ENCODE results near the gene YWHAB. TPM values are rescaled to one million over a fixed set of nuclear protein-coding genes. Genes with fewer than 3 reads are reported as not detected.

YWHAB gene
- total RNA-seq, 2 experiments from 2014 or later: 228 to 235 TPM

- Mint-ChIP-seq H3K4me3 (no peak overlapping the region), H3K36me3 (ENCODE audit: low read depth) (peaks cover 47% of the 10 kb centered on the region), H3K4me1 (ENCODE audit: low read depth) (peaks cover 25% of the 10 kb centered on the region), H3K27me3 (ENCODE audit: low read depth) (no peaks in the 10 kb centered on the region), H3K9me3 (ENCODE audit: insufficient read depth) (no peaks in the 10 kb centered on the region), H3K27ac (no peak overlapping the region)
- DNase-seq (no peak), ATAC-seq (no peak)
- ChIA-PET CTCF (interaction anchor here (1.0 kb wide), 1 partner anchor 42 kb away, joined by 4 read pairs; no protein-coding TSS in a partner anchor), POLR2A (interaction anchor here (0.8 kb wide), 1 partner anchor 90 kb away, joined by 3 read pairs; no protein-coding TSS in a partner anchor)
These were observed 31.9 kb downstream of the YWHAB start for GRCh38 chr20:44917399-44917798.

DNA sequence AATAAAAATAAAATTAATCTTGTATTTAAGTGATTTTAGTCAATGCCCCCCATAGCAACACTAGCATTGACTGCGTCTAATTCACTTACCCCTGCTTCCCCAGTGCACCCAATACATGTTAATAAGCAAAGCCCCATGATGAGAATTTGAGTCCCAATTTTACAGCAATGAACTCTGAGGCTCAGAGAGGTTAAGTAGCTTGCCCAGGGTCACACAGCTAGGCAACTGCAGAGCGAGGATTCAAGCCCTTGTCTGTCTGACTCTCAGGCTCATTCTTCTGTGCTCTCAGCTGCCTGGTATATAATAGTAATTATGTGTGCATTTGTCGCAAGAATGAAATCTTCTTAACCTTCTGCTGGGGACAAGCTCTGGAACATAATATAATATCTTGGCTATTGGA is 32.8 kb downstream of the YWHAB start:
- no peaks in the 10 kb centered on the region for H3K9me3 Mint-ChIP-seq (ENCODE audit: insufficient read depth)
- no peak overlapping the region for H3K4me3 Mint-ChIP-seq
- peaks cover 45% of the 10 kb centered on the region for H3K36me3 Mint-ChIP-seq (ENCODE audit: low read depth)
- H3K4me1 Mint-ChIP-seq (ENCODE audit: low read depth): peaks cover 18% of the 10 kb centered on the region
- DNase-seq (no peak), ATAC-seq (no peak)
- ChIA-PET POLR2A (no interaction called here), CTCF (no interaction called here)
- H3K27ac Mint-ChIP-seq: no peak overlapping the region
- no peaks in the 10 kb centered on the region for H3K27me3 Mint-ChIP-seq (ENCODE audit: low read depth)

GRCh38 chr20:44918761-44919160 is 33.3 kb downstream of the YWHAB start:
- Mint-ChIP-seq H3K27ac (no peak overlapping the region), H3K36me3 (ENCODE audit: low read depth) (peaks cover 42% of the 10 kb centered on the region), H3K27me3 (ENCODE audit: low read depth) (no peaks in the 10 kb centered on the region), H3K4me3 (no peak overlapping the region), H3K9me3 (ENCODE audit: insufficient read depth) (no peaks in the 10 kb centered on the region), H3K4me1 (ENCODE audit: low read depth) (peaks cover 14% of the 10 kb centered on the region)
- DNase-seq (no peak), ATAC-seq (no peak)
- CTCF ChIA-PET: no interaction called here
- POLR2A ChIA-PET: no interaction called here

DNA sequence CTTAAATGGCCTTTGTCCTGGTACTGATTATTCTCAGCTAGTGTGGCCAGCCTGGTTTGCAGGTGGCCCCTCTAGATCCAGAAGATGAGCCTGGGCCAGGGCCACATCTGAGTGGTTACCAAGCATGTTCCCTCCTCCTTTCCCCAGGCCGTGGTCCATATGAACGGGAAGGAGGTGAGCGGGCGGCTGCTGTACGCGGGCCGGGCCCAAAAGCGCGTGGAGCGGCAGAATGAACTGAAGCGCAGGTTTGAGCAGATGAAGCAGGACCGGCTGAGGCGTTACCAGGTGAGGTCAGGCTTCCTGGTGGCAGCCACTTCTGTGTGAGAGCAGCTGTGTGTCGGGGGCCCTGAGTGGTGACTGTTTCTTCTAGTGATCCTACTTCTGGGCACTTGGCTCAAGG is 35.9 kb downstream of the YWHAB start:
- Mint-ChIP-seq H3K4me3 (no peak overlapping the region), H3K36me3 (ENCODE audit: low read depth) (peaks cover 37% of the 10 kb centered on the region), H3K27ac (no peak overlapping the region), H3K9me3 (ENCODE audit: insufficient read depth) (no peaks in the 10 kb centered on the region), H3K27me3 (ENCODE audit: low read depth) (no peaks in the 10 kb centered on the region), H3K4me1 (ENCODE audit: low read depth) (peaks cover 3% of the 10 kb centered on the region)
- ATAC-seq (no peak), DNase-seq (no peak)
- ChIA-PET CTCF (no interaction called here), POLR2A (no interaction called here)

- Mint-ChIP-seq H3K4me3 (no peak overlapping the region), H3K4me1 (ENCODE audit: low read depth) (peaks cover 3% of the 10 kb centered on the region), H3K9me3 (ENCODE audit: insufficient read depth) (no peaks in the 10 kb centered on the region), H3K27ac (no peak overlapping the region), H3K27me3 (ENCODE audit: low read depth) (no peaks in the 10 kb centered on the region), H3K36me3 (ENCODE audit: low read depth) (peaks cover 32% of the 10 kb centered on the region)
- DNase-seq (no peak), ATAC-seq (no peak)
- POLR2A ChIA-PET: no interaction called here
- CTCF ChIA-PET: no interaction called here
These were observed 39.0 kb downstream of the YWHAB start for GRCh38 chr20:44924541-44924940.

GRCh38 chr20:44928595-44928994 is 43.1 kb downstream of the YWHAB start:
- H3K4me1 Mint-ChIP-seq (ENCODE audit: low read depth): peaks cover 3% of the 10 kb centered on the region
- ChIA-PET POLR2A (no interaction called here), CTCF (no interaction called here)
- H3K36me3 Mint-ChIP-seq (ENCODE audit: low read depth): peaks cover 32% of the 10 kb centered on the region
- no peaks in the 10 kb centered on the region for H3K27me3 Mint-ChIP-seq (ENCODE audit: low read depth)
- no peak overlapping the region for H3K27ac Mint-ChIP-seq
- no peaks in the 10 kb centered on the region for H3K9me3 Mint-ChIP-seq (ENCODE audit: insufficient read depth)
- H3K4me3 Mint-ChIP-seq: no peak overlapping the region
- no peak for ATAC-seq
- no peak for DNase-seq

GRCh38 chr20:44930517-44931168 is 45.1 kb downstream of the YWHAB start:
- Mint-ChIP-seq H3K9me3 (ENCODE audit: insufficient read depth) (no peaks in the 10 kb centered on the region), H3K27me3 (ENCODE audit: low read depth) (no peaks in the 10 kb centered on the region), H3K4me1 (ENCODE audit: low read depth) (no peaks in the 10 kb centered on the region), H3K36me3 (ENCODE audit: low read depth) (peaks cover 30% of the 10 kb centered on the region), H3K27ac (no peak overlapping the region), H3K4me3 (no peak overlapping the region)
- DNase-seq (no peak), ATAC-seq (no peak)
- ChIA-PET CTCF (interaction anchor here (0.6 kb wide), 1 partner anchor 91 kb away, joined by 3 read pairs; no protein-coding TSS in a partner anchor), POLR2A (no interaction called here)

- H3K36me3 Mint-ChIP-seq (ENCODE audit: low read depth): peaks cover 36% of the 10 kb centered on the region
- H3K9me3 Mint-ChIP-seq (ENCODE audit: insufficient read depth): no peaks in the 10 kb centered on the region
- no peak overlapping the region for H3K27ac Mint-ChIP-seq
- POLR2A ChIA-PET: no interaction called here
- ATAC-seq: no peak
- DNase-seq: no peak
- no peaks in the 10 kb centered on the region for H3K27me3 Mint-ChIP-seq (ENCODE audit: low read depth)
- H3K4me1 Mint-ChIP-seq (ENCODE audit: low read depth): no peaks in the 10 kb centered on the region
- CTCF ChIA-PET: no interaction called here
- H3K4me3 Mint-ChIP-seq: no peak overlapping the region
These were observed 46.4 kb downstream of the YWHAB start for GRCh38 chr20:44931911-44932310.

DNA sequence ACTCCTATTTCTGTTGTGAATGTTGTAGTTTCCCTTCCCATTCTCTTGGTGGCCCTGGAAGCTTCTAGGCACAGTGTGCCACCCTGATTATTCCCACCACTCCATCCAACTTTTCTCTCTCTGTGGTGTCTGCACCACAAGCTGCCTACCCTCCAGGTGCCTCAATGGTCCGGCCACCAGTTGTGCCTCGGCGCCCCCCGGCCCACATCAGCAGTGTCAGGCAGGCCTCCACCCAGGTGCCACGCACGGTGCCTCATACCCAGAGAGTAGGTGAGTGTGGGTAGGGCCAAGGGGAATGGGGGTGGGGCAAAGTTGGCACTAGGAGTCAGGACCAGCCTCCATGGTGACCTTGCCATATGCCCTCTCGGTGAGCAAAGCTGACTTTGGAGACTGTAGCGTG is 47.4 kb downstream of the YWHAB start:
- Mint-ChIP-seq H3K9me3 (ENCODE audit: insufficient read depth) (no peaks in the 10 kb centered on the region), H3K27ac (peak overlapping the region; percentile 46), H3K4me3 (no peak overlapping the region), H3K36me3 (ENCODE audit: low read depth) (peaks cover 42% of the 10 kb centered on the region), H3K27me3 (ENCODE audit: low read depth) (no peaks in the 10 kb centered on the region), H3K4me1 (ENCODE audit: low read depth) (no peaks in the 10 kb centered on the region)
- ATAC-seq (no peak), DNase-seq (no peak)
- POLR2A ChIA-PET: no interaction called here
- CTCF ChIA-PET: no interaction called here

DNA sequence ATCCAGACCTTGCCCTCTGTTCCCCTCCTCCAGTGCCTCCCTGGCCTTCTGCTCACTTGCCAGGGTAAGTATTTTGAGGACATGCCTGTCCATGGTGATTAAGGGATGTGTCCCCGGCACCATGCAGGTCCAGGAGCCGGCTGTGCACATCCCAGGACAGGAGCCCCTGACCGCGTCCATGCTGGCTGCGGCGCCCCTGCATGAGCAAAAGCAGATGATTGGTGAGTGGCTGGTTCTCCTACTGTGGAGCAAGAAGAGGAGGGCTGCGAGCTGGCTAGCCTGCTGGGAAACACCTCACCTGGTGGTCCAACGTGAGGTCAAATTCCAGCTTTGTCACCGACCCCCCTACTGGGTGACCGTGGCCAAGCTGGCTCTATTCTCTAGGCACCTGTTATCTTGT is 51.0 kb downstream of the YWHAB start:
- no peaks in the 10 kb centered on the region for H3K4me1 Mint-ChIP-seq (ENCODE audit: low read depth)
- no peaks in the 10 kb centered on the region for H3K27me3 Mint-ChIP-seq (ENCODE audit: low read depth)
- DNase-seq (no peak), ATAC-seq (no peak)
- peaks cover 51% of the 10 kb centered on the region for H3K36me3 Mint-ChIP-seq (ENCODE audit: low read depth)
- peak overlapping the region; percentile 21 for H3K27ac Mint-ChIP-seq
- ChIA-PET CTCF (no interaction called here), POLR2A (no interaction called here)
- H3K4me3 Mint-ChIP-seq: no peak overlapping the region
- no peaks in the 10 kb centered on the region for H3K9me3 Mint-ChIP-seq (ENCODE audit: insufficient read depth)

DNA sequence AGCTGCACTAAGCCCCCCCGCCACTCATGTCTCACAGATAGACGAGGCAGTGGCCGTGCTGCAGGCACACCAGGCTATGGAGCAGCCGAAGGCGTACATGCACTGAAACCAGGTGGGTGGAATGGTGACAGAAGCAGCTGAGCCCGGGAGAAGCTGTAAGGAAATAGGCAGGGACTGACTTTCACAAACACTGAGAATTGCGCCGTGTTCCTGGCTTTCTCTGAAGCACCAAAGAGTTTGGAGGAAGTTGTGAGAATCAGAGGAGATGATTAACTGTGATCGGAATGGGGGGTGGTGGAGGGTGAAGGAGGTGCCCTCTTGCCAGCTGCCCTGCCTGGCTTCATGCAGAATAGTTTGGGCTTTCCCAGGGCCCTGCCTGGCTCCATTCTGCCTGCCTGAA is 53.1 kb downstream of the YWHAB start:
- H3K9me3 Mint-ChIP-seq (ENCODE audit: insufficient read depth): no peaks in the 10 kb centered on the region
- H3K27me3 Mint-ChIP-seq (ENCODE audit: low read depth): no peaks in the 10 kb centered on the region
- H3K27ac Mint-ChIP-seq: no peak overlapping the region
- no peak for DNase-seq
- ATAC-seq: no peak
- ChIA-PET CTCF (interaction anchor here (1.5 to 3.0 kb wide), 2 partner anchors 21 to 29 kb away, joined by 5 to 8 read pairs; partner anchors contain the start of genes PABPC1L and TOMM34), POLR2A (no interaction called here)
- H3K4me3 Mint-ChIP-seq: no peak overlapping the region
- H3K4me1 Mint-ChIP-seq (ENCODE audit: low read depth): no peaks in the 10 kb centered on the region
- H3K36me3 Mint-ChIP-seq (ENCODE audit: low read depth): peaks cover 58% of the 10 kb centered on the region

DNA sequence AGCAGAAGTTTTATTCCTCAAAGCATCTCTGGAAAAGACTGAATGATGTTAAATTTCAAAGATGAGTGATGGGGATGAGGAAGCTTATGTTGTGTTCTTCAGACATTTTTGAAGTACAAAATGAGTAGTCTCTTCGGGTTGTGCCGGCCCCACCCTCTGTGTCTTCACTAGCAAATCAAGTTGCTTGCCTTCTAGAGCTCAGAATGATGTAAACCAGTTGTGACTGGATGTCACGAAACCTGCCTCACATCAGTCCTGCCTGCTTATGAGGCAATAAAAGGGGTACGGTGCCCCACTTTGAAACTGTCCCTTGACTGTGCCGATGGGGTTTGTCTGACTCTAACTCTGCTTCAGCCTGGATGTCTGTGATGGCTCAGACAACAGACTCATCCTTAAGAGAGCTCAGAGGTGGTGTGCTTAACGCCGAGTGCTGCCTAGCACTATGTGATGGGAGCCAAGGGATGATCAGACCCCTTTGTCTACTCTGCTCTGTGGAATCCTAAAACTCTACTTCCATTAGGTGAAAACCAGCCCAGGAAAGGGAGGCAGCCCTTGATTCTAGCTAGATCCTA is 55.7 kb downstream of the YWHAB start:
- Mint-ChIP-seq H3K9me3 (ENCODE audit: insufficient read depth) (no peaks in the 10 kb centered on the region), H3K36me3 (ENCODE audit: low read depth) (peaks cover 61% of the 10 kb centered on the region), H3K27me3 (ENCODE audit: low read depth) (no peaks in the 10 kb centered on the region), H3K4me3 (no peak overlapping the region), H3K4me1 (ENCODE audit: low read depth) (no peaks in the 10 kb centered on the region), H3K27ac (peak overlapping the region; percentile 9)
- ChIA-PET CTCF (interaction anchor here (3.0 kb wide), 1 partner anchor 19 kb away, joined by 8 read pairs; the partner anchor contains the start of gene TOMM34), POLR2A (interaction anchor here (0.7 kb wide), 1 partner anchor 10 kb away, joined by 3 read pairs; no protein-coding TSS in a partner anchor)
- DNase-seq: no peak
- ATAC-seq: no peak
